Smooth muscle cell of the brain vasculature (primary cell): ENCODE data around the gene PNPLA1.

Experiments
- DNase-seq: peaks from one replicate; pipeline ENCODE4 v3.0.0-alpha.2; 2012; ENCODE audit warnings: low read depth, low spot score

PNPLA1 gene

GRCh38 chr6:36269834-36270705 lies at the start of gene PNPLA1:
PNPLA1 (plus strand) TSS chr6:36270060; CDS start chr6:36270460, 400 bp downstream.
- no peak for DNase-seq

- DNase-seq: no peak
Measured at GRCh38 chr6:36220226-36220625, 49.6 kb upstream of the PNPLA1 start.

- no peak for DNase-seq
Measured at GRCh38 chr6:36221674-36222073, 48.2 kb upstream of the PNPLA1 start.

- no peak for DNase-seq
Measured at GRCh38 chr6:36222924-36223323, 46.9 kb upstream of the PNPLA1 start.

GRCh38 chr6:36223706-36224105 lies 46.2 kb upstream of the PNPLA1 start:
- DNase-seq: no peak

- DNase-seq: no peak
Measured at GRCh38 chr6:36224918-36225461, 44.9 kb upstream of the PNPLA1 start.

GRCh38 chr6:36226438-36227047 lies 43.3 kb upstream of the PNPLA1 start:
- no peak for DNase-seq

GRCh38 chr6:36227379-36228228 lies 42.3 kb upstream of the PNPLA1 start:
- DNase-seq: no peak

- DNase-seq: no peak
Measured at GRCh38 chr6:36229223-36229622, 40.6 kb upstream of the PNPLA1 start.

GRCh38 chr6:36230371-36230770 lies 39.5 kb upstream of the PNPLA1 start:
- no peak for DNase-seq

- no peak for DNase-seq
Measured at GRCh38 chr6:36232172-36232571, 37.7 kb upstream of the PNPLA1 start.

- DNase-seq: no peak
Measured at GRCh38 chr6:36235309-36235708, 34.6 kb upstream of the PNPLA1 start.

- no peak for DNase-seq
Measured at GRCh38 chr6:36235862-36236261, 34.0 kb upstream of the PNPLA1 start.

- no peak for DNase-seq
Measured at GRCh38 chr6:36239774-36240173, 30.1 kb upstream of the PNPLA1 start.

GRCh38 chr6:36241728-36242127 lies 28.1 kb upstream of the PNPLA1 start:
- DNase-seq: no peak

GRCh38 chr6:36242161-36242560 lies 27.7 kb upstream of the PNPLA1 start:
- no peak for DNase-seq

- no peak for DNase-seq
Measured at GRCh38 chr6:36242626-36243025, 27.2 kb upstream of the PNPLA1 start.

- no peak for DNase-seq
Measured at GRCh38 chr6:36243562-36244212, 26.2 kb upstream of the PNPLA1 start.

- DNase-seq: no peak
Measured at GRCh38 chr6:36244641-36245280, 25.1 kb upstream of the PNPLA1 start.

- no peak for DNase-seq
Measured at GRCh38 chr6:36245572-36246061, 24.2 kb upstream of the PNPLA1 start.
